ENCODE data around the gene TGFBI.

TGFBI gene

DNA sequence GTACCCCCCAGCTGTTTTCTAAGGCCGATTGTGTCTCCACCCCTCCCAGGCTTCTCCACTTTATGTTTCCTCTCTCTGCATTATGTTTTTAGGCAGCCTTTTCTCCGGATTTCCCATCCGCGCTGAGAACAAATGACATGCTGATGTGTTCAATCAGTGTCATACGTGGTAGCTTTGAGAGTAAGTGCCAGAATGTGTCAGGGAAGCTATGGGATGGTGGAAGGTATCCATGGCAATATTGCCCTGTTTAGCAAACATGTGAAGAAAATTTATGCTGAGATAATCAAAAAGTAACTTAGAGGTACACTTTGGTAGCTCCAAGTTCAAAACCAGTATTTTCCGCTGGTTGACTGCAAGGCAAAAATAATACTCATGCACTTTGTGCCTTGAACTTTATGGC, 37.4 kb upstream of the TGFBI start:
- TF ChIP-seq, protein P1, sequence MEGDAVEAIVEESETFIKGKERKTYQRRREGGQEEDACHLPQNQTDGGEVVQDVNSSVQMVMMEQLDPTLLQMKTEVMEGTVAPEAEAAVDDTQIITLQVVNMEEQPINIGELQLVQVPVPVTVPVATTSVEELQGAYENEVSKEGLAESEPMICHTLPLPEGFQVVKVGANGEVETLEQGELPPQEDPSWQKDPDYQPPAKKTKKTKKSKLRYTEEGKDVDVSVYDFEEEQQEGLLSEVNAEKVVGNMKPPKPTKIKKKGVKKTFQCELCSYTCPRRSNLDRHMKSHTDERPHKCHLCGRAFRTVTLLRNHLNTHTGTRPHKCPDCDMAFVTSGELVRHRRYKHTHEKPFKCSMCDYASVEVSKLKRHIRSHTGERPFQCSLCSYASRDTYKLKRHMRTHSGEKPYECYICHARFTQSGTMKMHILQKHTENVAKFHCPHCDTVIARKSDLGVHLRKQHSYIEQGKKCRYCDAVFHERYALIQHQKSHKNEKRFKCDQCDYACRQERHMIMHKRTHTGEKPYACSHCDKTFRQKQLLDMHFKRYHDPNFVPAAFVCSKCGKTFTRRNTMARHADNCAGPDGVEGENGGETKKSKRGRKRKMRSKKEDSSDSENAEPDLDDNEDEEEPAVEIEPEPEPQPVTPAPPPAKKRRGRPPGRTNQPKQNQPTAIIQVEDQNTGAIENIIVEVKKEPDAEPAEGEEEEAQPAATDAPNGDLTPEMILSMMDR (IDR thresholded peaks at IDR 0.05), result no peak
- no peak overlapping the region for H3K27ac ChIP-seq
- H3K4me1 ChIP-seq (ENCODE audit: control insufficient read depth in 1 of 2, insufficient read depth in 1 of 2, low read depth in 1 of 2, low read length in 1 of 2), result no peaks in the 10 kb centered on the region
- peaks cover 13% of the 10 kb centered on the region for H3K27me3 ChIP-seq
- no peak overlapping the region for H3K4me3 ChIP-seq (ENCODE audit: low read depth in 1 of 2, low read length in 1 of 2)
- H3K9me3 ChIP-seq, result no peaks in the 10 kb centered on the region
- H3K36me3 ChIP-seq, result no peaks in the 10 kb centered on the region

DNA sequence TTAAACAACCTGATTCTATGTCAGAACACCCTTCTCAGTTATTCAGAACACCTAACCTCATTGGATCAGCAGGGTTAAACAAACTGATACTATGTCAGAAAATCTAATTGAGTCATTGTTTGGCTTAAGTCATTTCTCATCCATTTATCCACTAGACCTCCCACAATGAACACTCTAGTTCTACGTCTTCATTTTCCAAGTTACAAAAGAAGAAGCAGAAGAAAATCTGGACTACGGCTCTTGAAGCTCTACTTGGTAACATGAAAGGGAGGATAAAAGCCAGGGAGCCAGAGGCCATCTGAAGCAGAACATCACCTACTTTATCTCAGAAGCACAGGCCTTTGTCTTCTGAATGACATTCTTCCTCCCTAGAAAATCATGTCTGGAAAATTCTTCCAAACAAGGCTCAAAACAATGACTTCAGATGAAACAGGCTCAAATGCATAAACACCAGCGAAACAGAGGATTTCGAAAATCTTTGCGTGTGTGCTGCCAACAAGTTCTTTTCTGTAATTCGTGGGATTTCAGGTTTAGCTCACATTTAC, 35.4 kb upstream of the TGFBI start:
- no peak overlapping the region for H3K4me3 ChIP-seq (ENCODE audit: low read depth in 1 of 2, low read length in 1 of 2)
- TF ChIP-seq, protein P1 (IDR thresholded peaks at IDR 0.05), result no peak
- H3K27me3 ChIP-seq, result peaks cover 11% of the 10 kb centered on the region
- no peak overlapping the region for H3K27ac ChIP-seq
- H3K9me3 ChIP-seq, result no peaks in the 10 kb centered on the region
- no peaks in the 10 kb centered on the region for H3K36me3 ChIP-seq
- no peaks in the 10 kb centered on the region for H3K4me1 ChIP-seq (ENCODE audit: control insufficient read depth in 1 of 2, insufficient read depth in 1 of 2, low read depth in 1 of 2, low read length in 1 of 2)

DNA sequence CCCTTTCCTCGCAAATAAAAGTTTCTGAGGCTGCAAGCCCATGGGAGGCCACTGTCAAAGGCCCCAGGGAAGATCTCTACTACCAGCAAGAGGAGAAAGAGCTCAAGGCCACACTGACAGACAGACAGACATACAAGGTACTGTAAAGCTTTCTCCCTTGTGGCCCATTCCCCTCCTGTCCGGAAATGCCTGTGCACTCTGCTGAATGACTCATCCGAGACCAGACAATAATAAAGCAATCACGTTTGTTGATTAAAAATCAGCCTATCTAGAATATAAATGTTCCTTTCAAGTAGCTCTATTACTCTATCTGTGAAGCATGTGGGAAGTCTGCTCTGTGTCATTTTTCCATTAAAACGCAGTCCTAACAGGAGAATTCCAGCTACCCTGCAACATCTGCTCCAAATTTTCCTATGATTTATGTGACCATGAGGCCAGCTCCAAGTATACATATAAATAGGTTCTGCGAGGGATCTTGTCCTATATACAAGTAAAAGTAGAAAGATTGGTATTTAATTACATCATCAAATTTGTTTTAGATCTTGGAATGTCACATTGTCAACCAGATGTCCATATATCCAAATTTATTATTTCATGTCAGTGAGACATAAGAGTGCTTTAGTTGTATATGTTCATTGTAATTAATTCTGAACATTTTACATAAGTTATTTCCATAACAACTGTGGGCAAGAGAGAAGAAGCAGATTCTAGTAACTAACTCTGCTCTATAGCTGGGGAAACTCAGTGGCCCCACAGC, 34.7 kb upstream of the TGFBI start:
- Histone ChIP-seq H3K4me1 (ENCODE audit: control insufficient read depth in 1 of 2, insufficient read depth in 1 of 2, low read depth in 1 of 2, low read length in 1 of 2) (no peaks in the 10 kb centered on the region), H3K9me3 (no peaks in the 10 kb centered on the region), H3K4me3 (ENCODE audit: low read depth in 1 of 2, low read length in 1 of 2) (no peak overlapping the region), H3K27me3 (peaks cover 11% of the 10 kb centered on the region), H3K36me3 (no peaks in the 10 kb centered on the region), H3K27ac (no peak overlapping the region)
- TF ChIP-seq, protein P1 (IDR thresholded peaks at IDR 0.05), result no peak

DNA sequence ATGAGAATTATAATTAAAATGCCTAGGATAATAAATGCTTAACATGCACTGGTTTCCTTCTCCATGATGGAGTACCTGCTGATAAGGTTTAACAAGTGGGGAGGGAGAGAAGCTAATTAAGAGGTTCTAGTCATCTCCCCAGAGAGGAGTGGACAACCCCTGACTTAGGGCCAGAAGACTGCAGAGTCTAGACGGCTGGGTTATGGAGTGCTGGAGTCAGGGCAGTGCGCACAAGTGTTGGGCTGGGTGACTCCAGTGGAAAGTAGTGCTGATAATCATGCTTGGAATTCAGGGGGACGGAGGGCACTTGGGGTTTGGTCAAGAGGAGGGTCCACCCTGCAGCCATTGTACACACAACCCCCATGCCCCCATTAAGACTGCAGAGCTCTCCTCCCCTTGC, 32.8 kb upstream of the TGFBI start:
- TF ChIP-seq, protein P1 (IDR thresholded peaks at IDR 0.05), result no peak
- no peak overlapping the region for H3K27ac ChIP-seq
- no peaks in the 10 kb centered on the region for H3K9me3 ChIP-seq

DNA sequence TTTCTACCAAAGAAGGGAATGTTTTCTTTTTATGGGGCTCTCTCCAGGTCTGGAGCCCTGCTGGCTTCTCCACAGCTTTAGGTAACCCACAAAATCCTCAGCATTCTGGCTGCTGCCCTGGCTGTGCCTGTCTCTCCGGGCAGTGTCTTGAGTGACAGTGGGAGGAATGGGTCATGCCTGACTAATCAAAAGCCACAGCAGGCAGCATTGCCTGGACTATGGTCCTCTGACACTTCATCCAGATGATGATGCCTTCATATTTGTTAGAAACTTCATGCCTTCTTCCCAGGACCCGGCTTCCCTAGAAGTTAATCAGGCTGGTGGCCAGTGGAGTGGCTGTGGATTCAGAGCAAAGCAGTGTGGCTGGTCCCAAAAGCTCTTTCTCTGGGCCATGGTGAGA, 32.2 kb upstream of the TGFBI start:
- Histone ChIP-seq H3K4me3 (ENCODE audit: low read depth in 1 of 2, low read length in 1 of 2) (no peak overlapping the region), H3K9me3 (no peaks in the 10 kb centered on the region), H3K36me3 (no peaks in the 10 kb centered on the region), H3K4me1 (ENCODE audit: control insufficient read depth in 1 of 2, insufficient read depth in 1 of 2, low read depth in 1 of 2, low read length in 1 of 2) (peaks cover 9 to 15% of the 10 kb centered on the region in 2 experiments), H3K27ac (no peak overlapping the region), H3K27me3 (peaks cover 6% of the 10 kb centered on the region)
- TF ChIP-seq, protein P1 (IDR thresholded peaks at IDR 0.05), result no peak

More for the DNA sequence above, 32.8 kb upstream of the TGFBI start:
- H3K27me3 ChIP-seq, result peaks cover 6% of the 10 kb centered on the region
- H3K36me3 ChIP-seq, result no peaks in the 10 kb centered on the region
- H3K4me1 ChIP-seq (ENCODE audit: control insufficient read depth in 1 of 2, insufficient read depth in 1 of 2, low read depth in 1 of 2, low read length in 1 of 2), result peaks cover 4 to 9% of the 10 kb centered on the region in 2 experiments
- no peak overlapping the region for H3K4me3 ChIP-seq (ENCODE audit: low read depth in 1 of 2, low read length in 1 of 2)
